IPS-NIHi7 (cell line): ENCODE data around the gene EVX2.

Experiments
- DNase-seq: peaks from one replicate; pipeline ENCODE4 v3.0.0; 2012; ENCODE audit warnings: mixed read lengths; ENCODE audit errors: extremely low spot score

EVX2 gene

DNA sequence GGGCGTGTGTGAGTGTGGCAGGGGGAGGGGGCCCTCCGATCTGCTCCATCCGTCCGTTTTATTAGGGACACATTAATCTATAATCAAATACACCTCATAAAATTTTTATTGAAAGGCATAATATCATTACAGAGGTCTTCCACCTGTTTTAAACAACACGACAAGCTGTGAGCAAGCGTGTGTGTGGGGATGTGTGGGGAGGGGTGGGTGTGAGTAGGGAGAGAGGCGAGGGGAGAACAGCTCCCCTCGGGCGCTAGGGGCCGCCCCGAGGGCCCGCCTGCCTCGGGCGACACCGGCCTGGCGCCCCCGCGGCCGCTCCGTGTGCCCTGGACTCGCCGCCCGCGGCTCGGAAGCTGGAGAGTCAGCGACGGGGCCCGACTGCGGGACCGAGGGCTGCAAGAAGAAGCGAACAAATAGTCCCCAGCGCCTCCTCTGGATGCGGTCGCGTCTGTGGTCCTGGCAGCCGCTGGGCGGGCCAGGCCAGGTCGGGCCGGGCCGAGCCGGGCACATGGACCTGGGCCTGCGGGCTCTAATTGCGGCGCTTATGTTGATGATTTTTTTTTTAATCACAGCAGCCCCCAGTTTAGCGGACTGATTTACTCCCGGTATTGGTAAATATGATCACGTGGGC, 38.4 kb upstream of the EVX2 start:
- DNase-seq: no peak

DNA sequence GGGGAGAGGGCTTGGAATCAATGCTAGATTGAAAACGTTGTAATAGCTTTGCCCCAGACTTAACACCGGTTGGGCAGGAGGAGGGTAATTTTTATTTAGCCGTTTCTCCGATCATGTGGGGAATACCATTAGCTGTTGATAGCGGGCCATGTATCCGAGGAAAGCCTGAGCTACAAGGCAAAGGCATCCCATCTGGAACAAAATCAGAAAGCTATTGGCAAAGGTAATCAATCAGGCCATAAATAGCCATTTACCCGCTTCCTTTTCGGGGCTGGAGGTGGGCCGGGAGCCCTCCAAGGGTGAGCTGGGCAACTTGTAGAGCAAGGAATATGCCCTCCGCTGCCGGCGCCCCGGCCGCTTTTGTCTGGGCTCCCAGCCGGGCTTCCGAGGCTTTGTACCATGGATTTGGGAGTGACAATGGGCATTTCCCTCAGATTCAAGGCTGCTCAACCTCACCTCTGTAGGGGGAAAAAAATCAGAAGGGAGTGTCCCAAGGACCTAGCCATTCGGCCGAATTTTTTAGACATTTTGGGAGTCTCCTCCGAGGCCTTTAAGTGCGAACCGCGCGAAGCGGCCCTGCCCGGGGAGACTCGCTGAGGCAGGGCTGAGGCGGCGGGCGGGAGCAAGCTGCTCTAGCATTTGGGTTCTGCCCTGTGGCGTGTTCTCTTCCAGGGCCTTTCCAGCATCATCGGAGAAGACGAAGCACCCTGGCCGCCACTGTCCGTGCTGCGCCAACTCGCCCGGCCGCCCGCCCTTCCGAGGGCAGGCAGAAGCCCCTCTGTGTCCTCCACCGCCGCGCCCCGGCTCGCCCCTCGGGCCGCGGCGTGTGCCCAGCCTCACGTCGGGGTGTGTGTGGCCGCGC, 37.7 kb upstream of the EVX2 start:
- no peak for DNase-seq

DNA sequence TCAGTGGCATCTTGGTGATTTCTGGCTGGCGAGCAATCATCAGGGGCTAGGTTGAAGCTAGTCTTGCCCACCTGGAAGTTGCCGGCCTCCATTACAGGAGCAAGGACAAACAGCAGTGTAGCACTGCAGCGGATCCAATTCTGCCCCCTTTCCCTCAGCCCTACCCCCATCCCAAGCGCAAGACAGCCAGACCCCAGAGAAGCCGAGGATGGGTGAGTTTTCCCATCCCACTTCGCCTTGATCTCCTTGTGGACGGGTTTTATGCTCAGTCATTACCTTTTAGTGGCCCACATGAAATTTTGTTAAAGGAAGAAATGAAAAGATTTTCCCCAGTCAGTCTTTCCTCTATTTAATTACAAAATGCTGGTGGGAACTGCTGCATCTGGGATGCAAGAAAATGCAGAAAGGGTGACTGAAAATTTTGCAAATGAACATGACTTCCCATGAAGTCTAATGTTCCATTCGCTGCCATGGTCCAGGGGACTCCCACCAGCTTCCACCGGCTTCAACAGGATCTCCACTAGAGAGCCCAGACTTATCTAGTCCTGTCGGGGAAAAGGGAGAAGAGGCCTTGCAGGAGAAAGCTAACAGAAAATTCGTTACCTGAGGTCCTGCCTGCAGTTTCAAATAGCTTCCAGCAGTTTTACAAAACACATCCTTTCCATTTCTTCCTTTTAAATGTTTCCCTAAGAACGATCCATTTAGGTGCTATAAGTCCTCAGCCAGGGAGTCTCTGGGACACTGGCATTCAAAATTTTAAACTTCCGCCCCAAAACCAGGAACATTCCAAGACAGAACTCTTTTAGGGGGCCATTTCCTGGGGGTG, 36.8 kb upstream of the EVX2 start:
- no peak for DNase-seq

DNA sequence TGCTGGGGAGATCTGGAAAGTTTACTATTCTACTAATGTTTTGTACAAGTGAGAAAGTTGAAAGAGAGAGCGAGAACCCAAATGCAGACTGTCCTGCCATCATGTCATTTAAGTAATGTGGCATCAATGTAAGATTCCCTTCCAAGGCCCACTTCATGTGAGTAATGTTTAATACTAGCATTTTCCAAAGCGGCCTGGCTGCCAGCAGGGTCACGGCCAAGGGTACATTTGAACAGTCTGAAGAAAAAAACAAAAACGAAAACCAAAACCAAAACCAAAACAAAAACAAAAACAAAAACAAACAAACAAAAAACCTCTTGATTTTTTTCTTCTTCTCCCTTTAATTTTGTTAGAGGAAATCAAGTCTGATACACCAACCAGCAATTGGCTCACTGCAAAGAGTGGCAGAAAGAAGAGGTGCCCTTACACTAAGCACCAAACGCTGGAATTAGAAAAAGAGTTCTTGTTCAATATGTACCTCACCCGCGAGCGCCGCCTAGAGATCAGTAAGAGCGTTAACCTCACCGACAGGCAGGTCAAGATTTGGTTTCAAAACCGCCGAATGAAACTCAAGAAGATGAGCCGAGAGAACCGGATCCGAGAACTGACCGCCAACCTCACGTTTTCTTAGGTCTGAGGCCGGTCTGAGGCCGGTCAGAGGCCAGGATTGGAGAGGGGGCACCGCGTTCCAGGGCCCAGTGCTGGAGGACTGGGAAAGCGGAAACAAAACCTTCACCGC, 35.0 kb upstream of the EVX2 start:
- DNase-seq: no peak

DNA sequence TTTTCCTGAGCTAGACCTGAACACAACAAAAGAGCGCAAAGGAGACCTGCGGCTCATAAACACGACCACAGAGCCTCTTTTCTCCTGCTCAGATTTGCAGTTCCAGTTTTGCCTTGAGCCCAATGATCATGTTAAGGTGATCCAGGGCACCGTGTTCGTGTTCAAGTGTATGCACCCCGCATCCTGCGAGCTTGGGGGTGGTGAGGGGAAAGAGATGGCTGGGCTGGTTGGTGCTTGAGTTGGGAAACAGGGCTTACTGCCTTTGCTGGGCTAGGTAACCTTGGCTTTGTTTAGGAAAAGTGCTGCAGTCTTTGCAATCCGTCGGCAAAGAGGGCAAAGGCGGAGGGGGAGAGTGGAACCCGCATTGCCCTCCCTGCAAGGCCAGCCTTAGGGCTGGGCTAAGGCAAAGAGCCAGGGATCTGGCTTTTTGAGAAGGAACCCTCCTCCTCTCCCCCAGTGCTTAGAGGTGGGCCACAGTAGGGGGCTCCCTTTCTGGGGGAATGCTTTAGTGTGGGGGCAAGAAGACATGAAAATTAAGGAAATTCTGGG, 34.1 kb upstream of the EVX2 start:
- no peak for DNase-seq

DNA sequence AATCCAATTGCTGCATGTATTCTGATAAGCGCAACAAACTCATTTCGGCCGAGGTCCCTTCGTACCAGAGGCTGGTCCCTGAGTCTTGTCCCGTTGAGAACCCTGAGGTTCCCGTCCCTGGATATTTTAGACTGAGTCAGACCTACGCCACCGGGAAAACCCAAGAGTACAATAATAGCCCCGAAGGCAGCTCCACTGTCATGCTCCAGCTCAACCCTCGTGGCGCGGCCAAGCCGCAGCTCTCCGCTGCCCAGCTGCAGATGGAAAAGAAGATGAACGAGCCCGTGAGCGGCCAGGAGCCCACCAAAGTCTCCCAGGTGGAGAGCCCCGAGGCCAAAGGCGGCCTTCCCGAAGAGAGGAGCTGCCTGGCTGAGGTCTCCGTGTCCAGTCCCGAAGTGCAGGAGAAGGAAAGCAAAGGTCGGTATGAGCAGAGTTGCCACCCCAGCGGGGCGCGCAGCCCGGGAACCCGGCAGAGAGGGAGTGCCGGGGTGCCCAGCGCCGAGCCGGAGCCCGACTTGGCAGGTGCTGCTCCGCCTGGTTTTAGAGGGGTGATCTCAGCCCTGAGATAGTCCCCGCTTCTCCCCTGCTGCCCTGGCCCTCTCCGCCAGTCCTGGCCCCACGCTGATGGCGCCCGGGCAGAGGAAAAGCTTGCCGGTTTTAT, 33.5 kb upstream of the EVX2 start:
- DNase-seq: no peak

DNA sequence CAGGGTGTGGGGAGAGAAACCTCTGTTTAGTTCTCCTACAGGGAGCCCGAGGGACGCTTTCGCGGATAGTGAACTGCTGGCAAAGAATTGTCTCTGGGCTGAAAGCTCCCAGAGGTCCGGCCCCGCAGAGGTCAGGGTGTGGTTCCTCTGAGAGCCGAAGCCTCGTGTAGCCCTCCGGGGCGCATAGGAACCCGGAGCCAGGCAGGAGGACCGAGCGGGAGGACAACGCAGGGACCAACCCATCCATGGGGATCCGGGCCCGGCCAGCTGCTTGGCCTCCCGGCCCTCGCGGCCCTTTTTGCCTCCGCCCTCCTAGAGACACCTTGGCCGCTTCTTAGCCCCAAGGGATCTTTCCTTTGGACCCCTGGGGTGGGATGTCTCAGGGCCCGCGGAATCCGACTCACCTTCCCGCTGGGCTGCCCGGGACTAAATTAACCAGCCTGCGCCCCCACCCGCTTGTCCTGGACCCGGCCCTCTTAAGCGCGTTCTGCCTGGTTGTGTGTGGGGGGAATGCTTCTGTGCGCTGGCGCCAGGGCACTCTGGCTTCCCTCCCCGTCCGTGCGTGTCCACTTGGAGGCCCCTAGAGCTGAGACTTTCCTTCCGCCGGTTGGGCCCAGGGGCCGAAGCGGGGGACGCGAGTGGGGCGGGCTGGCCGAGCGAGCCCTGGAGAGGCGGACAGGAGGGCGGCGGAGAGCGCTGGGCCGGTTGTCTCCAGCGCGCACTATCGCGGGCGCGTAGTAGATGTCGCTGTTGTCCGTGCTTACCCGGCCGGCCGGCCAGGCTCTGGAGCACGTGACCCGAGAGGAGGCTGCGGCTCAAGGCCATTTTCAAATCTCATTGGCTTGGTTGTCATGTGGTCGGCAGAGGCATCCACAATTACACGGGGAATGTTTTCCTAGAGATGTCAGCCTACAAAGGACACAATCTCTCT, 32.4 kb upstream of the EVX2 start, which contains the start of gene HOXD10:
Gene HOXD10 (plus strand): TSS at position 896 of the 931 bp plus-strand sequence. CDS start 56 bp downstream, outside the sequence.
- peak; percentile 69 for DNase-seq

DNA sequence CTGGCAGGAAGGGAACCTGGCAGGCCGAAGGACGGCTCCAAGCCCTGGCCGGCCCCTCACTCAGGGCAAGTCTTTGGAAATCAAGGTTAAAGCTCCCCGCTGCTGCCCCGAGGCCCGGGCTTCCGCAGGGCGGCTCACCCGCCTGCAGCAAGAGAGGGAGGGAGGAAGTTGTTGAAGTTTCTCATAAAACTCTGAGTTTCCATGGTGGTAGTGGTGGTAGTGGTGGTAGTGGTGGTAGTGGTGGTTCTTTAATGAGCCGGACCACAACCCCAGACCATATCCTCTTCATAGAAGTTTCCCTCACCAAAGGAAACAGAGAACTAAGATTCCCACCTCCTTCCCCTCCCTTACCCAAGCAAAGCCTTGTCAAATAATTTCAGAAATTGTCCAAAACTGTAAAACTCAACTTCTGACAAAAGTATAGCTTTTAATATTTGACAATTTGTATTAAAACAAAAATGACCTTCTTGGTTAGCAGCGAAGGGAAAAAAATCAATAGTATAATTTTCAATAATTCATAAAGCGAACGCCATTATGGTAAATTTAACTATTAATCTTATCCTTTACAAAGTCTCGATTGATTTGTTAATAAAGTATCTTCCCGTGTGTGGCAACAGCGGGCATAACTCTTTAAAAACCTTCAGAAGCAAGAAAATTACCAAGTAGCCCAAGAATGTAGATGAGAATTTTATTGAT, 31.3 kb upstream of the EVX2 start:
- DNase-seq: no peak

DNA sequence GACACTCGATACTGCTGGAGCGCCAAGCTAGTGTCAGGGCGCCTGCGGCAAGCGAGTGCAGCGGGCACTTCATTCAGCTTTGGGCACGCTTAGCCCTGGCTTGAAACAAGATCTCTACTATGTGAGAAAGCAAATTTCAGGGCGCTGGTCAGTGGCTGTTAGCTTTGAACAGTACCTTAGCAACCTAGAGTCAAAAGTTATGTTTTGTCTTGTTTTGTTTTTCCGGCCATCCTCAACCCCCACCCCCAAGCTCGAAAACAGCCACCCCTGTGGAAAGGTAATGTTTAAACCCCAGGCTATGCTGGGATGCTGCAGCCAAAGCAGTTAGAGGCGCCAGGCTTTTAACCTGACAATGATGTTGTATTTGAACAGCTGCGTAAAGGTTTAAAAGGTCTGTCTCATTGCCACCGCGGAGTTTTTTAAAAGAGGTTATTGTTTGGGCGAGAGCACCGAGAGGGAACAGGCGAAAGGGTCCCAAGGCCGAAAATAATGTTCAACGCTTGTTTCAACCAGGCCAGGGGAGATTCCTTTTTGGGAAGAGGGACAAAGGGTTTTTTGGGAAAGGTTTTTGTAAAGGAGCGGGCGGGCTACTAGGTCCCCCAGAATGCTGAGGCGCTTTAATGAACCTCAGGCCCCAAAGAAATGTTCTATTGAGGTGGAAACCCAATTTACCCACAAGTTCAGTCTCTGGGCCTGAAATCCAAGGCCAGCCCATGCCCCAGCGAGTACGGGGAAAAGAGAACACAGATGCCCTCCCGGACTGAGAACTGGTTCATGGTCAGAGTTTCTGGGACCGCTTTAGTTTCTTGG, 30.6 kb upstream of the EVX2 start:
- no peak for DNase-seq

DNA sequence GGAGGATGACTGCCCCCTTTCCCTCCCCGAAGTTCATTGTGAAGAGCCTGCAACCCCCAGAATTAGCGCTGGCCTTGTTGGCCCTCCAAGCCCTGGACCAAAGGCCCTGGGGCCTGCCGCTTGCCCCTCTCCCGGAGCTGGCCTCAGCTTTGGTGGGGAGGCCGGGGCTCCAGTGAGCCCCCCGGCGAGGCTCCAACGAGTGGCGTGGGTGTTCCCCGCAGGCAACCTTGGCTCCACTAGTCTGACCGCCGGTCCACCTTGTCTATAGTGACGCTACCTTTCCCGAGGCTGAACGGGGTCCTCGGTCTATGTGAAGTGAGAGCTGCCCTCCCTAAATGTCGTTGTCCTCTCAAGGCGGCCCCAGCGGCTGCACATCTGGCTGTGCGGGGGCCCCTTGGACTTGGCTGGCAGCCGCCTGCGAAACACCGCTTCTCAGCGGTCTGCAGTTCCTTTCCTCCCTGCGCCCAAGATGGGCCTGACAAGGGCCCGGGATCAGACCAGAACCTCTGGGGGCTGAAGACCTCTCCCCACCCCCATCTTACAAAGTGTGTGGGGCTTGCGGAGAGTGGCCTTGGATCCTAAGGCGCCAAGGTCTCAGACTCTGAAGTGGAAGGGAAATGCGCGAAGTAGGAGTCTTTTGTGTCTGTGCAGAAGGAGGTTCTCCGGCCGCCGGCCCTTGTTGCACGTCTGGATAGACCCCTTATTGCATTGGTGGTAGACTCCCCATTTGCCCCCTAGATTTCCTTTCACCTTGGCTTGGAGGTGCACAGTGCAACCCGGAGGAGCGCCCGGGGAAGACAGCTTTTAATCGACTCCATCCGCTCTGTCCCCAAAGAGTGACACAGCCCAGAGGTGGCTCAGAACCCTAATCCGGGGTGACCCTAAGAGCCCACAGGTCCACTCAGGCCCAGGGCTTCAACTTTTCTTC, 28.9 kb upstream of the EVX2 start:
- no peak for DNase-seq

DNA sequence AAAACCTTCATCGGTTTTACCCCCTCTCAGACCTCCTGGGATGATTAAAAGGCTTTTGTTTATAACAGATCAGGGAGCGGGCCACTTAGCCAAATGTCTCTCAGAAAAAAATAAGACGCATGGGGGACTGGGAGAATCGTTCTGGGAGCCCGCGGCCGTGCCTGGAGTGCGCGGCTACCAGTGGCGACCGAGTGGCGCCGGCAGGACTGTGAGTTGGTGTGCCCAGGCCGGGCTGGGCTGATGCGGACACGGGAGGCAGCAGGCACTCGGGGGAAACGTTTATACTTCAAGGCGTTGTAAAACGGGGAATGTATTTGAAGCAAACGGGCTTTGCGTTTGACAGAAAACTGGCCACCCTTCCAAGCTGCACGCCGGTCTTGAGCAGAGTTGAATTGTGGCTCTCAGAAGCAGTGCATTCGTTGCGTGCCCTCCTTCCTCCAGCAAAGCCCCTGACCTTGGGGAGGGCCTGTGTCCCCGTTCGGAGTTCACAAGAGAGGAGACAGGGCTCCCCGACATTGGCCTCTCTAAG, 28.1 kb upstream of the EVX2 start:
- DNase-seq: no peak

DNA sequence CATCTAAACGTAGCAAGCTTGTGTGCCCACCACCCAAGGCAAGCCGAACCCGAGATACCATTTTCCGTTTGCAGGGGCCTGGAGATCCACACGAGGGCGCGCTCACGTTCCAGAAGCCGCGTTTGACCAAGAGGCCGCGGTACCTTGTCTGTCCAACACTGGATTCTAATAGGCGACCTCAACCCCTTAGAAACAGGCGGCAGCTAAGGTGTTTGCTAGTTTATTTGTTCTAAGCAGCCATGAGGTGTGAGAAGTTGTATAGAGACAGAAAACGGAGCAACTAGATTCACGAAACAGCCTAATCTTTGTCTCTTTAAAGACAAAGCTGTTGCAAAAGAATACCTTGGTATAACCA, 27.5 kb upstream of the EVX2 start:
- DNase-seq: no peak

DNA sequence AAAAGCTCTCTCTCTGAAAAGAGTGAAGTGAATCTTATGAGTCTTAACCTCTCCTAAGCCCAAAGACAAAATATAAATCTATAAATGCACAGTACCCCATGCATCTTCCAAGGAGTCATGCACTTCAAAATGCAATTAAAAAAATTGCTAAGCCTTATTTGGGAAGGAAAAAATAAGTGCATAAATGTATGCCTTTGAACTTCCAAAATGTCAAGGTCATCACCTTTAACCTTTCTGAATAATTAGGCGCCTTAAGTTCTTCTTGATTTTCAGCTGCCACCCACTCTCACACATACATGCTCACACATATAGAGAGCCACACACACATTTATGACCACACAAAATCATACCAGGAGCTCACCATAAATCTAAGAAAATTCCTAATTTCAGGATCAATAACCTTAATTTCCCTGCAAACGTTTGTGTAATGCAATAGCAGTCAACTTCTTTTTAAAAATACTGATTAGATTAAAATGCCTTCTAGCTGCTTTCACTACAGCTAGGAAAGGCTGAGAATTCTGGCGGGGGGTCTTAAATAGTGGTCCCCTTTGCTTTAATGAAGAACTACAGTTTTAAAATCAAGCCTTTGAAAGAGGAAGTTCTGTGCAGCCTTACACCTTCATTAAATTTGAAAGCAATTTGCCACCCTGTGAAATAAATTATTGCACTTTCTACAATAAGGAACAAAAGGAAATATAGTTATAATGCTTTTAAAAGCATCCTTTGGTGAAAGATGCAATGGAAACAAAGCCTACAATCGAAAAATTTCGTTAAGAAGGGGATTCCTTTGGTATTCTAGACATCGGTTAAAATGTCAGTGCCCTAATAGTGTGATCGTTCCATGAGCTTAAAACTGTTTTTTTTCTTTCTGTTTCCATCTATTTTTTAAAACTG, 26.9 kb upstream of the EVX2 start:
- DNase-seq: no peak

DNA sequence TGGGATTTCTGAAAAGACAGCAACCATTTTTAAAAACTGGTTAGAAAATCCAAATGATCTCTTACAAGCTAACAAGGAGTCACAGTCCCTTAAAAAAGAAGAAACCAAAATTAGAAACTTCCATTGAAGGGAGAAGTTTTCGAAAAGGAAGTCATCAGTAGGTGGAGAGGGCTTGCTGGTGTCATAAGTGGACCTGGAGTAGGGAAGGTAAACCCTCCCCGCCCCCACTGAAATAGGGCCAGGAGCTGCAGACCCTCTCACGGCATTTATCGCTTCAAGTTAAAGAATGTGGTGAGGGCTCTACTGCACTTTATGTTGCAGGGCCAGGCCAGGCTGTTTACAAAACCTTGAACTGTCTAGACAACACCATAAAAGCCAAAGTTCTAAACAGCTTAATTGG, 26.2 kb upstream of the EVX2 start:
- DNase-seq: no peak

DNA sequence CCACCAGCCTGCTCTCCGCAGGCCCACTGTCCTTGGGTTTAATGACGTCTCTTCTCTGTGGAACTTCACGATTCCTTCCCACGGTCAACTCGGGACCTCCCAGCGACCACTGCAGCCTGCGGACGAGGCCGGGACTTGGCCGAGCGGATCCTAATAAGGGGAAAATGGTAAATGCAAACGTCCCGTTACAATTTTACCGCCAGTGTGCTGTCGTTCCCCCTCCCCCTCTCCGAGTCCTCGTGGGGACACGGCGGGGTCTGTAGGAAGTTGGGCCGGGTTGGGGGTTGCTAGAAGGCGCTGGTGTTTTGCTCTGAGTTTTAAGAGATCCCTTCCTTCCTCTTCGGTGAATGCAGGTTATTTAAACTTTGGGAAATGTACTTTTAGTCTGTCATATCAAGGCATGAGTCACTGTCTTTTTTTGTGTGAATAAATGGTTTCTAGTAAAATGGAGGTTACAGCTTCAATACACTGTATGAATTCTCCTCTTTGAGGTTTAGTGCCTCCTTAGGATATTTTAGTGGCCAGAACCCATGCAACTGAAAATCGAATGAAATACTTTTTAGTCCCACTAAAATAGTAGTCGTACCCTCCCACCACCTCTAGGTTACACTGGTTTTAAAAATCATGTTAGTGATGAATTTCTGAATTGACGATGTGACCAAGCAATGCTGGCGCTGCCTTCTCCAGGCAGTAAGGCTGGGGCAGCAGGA, 25.6 kb upstream of the EVX2 start:
- no peak for DNase-seq
